Measurements from ENCODE around the gene SPATA19. TPM values are rescaled to one million over a fixed set of nuclear protein-coding genes. Genes with fewer than 3 reads are reported as not detected.

The SPATA19 gene
- polyA plus RNA-seq, 2 of the 4 experiments (the other 2 are of a cell fraction) = not detected

GRCh38 chr11:133811850-133812685 is 33.2 kb downstream of the SPATA19 start:
- FAIRE-seq = no peak
- CTCF ChIA-PET = no interaction called here
- WGBS (ENCODE audit: missing lambda C conversion rate) = 2% methylated on average over 9 of the region's 10 CpGs
- no peak for ATAC-seq
- H3K27ac ChIP-seq = no peak overlapping the region
- no peaks in the 10 kb centered on the region for H3K9me3 ChIP-seq
- H3K4me1 ChIP-seq = no peaks in the 10 kb centered on the region
- H3K4me2 ChIP-seq = no peak overlapping the region
- H3K4me3 ChIP-seq = no peak overlapping the region
- POLR2A ChIA-PET = no interaction called here
- DNase-seq (ENCODE audit: low read depth in 1 of 2, low spot score in 1 of 2) = no peak
- TF ChIP-seq, protein P1, sequence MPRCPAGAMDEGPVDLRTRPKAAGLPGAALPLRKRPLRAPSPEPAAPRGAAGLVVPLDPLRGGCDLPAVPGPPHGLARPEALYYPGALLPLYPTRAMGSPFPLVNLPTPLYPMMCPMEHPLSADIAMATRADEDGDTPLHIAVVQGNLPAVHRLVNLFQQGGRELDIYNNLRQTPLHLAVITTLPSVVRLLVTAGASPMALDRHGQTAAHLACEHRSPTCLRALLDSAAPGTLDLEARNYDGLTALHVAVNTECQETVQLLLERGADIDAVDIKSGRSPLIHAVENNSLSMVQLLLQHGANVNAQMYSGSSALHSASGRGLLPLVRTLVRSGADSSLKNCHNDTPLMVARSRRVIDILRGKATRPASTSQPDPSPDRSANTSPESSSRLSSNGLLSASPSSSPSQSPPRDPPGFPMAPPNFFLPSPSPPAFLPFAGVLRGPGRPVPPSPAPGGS (IDR thresholded peaks at IDR 0.05) = no peak
- TF ChIP-seq HOXB5 (CRISPR knock-in tag; IDR thresholded peaks at IDR 0.05) (no peak), BHLHE40 (IDR thresholded peaks at IDR 0.05; ENCODE audit: low read depth, low read length) (no peak), RARB (CRISPR knock-in tag; IDR thresholded peaks at IDR 0.05) (no peak), ZSCAN20 (CRISPR knock-in tag; IDR thresholded peaks at IDR 0.05) (no peak), NR3C1 (IDR thresholded peaks at IDR 0.05) (no peak), E2F6 (IDR thresholded peaks at IDR 0.05; ENCODE audit: borderline replicate concordance, low read depth) (no peak), NPAS2 (CRISPR knock-in tag; IDR thresholded peaks at IDR 0.05; ENCODE audit: borderline replicate concordance) (no peak), CEBPB (IDR thresholded peaks at IDR 0.05) (no peak), ZC3H11A (IDR thresholded peaks at IDR 0.05) (no peak), EHF (CRISPR knock-in tag; IDR thresholded peaks at IDR 0.05) (no peak), FOXS1 (CRISPR knock-in tag; IDR thresholded peaks at IDR 0.05) (no peak), MAFK (IDR thresholded peaks at IDR 0.05; ENCODE audit: partially characterized antibody) (no peak), HEYL (CRISPR knock-in tag; IDR thresholded peaks at IDR 0.05) (no peak), CBX8 (IDR thresholded peaks at IDR 0.05) (no peak), MYC (IDR thresholded peaks at IDR 0.05; ENCODE audit: borderline replicate concordance, low read length) (no peak), CHD2 (IDR thresholded peaks at IDR 0.05; ENCODE audit: low read length, partially characterized antibody) (no peak), GATA3 (IDR thresholded peaks at IDR 0.05; ENCODE audit: borderline replicate concordance) (no peak), POLR2AphosphoS2 (conservative IDR thresholded peaks at IDR 0.05; ENCODE audit: low read length) (no peak), MAZ (IDR thresholded peaks at IDR 0.05; ENCODE audit: borderline replicate concordance, low read depth, low read length) (no peak)

GRCh38 chr11:133810766-133811165 is 34.5 kb downstream of the SPATA19 start:
- Histone ChIP-seq H3K27ac (no peak overlapping the region), H3K9me3 (no peaks in the 10 kb centered on the region), H3K4me3 (no peak overlapping the region), H3K4me2 (no peak overlapping the region), H3K4me1 (no peaks in the 10 kb centered on the region)
- TF ChIP-seq BHLHE40 (IDR thresholded peaks at IDR 0.05; ENCODE audit: low read depth, low read length) (no peak), MAFK (IDR thresholded peaks at IDR 0.05; ENCODE audit: partially characterized antibody) (no peak), RAD21 (conservative IDR thresholded peaks at IDR 0.05 in 1 of 2, IDR thresholded peaks at IDR 0.05 in 1 of 2) (no peak), NR3C1 (IDR thresholded peaks at IDR 0.05) (no peak), TFCP2L1 (CRISPR knock-in tag; IDR thresholded peaks at IDR 0.05) (no peak), CEBPB (IDR thresholded peaks at IDR 0.05) (no peak), HEYL (CRISPR knock-in tag; IDR thresholded peaks at IDR 0.05) (no peak), CHD4 (IDR thresholded peaks at IDR 0.05; ENCODE audit: borderline replicate concordance) (no peak), ATOH8 (CRISPR knock-in tag; IDR thresholded peaks at IDR 0.05; ENCODE audit: low read depth) (no peak), HMGXB4 (CRISPR knock-in tag; IDR thresholded peaks at IDR 0.05; ENCODE audit: borderline replicate concordance) (no peak), RFX5 (IDR thresholded peaks at IDR 0.05) (no peak), TP53 (CRISPR knock-in tag; IDR thresholded peaks at IDR 0.05) (no peak), USF2 (IDR thresholded peaks at IDR 0.05) (no peak), MYC (IDR thresholded peaks at IDR 0.05; ENCODE audit: borderline replicate concordance, low read length) (no peak)
- TF ChIP-seq, protein P2, sequence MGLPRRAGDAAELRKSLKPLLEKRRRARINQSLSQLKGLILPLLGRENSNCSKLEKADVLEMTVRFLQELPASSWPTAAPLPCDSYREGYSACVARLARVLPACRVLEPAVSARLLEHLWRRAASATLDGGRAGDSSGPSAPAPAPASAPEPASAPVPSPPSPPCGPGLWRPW (IDR thresholded peaks at IDR 0.05) = no peak
- ATAC-seq (no peak), DNase-seq (ENCODE audit: low read depth in 1 of 2, low spot score in 1 of 2) (no peak), FAIRE-seq (no peak)
- ChIA-PET CTCF (no interaction called here), POLR2A (no interaction called here)
- WGBS (ENCODE audit: missing lambda C conversion rate) = 26% methylated on average over 7 of the region's 7 CpGs

Data from A549 (cell line).